Suprapubic skin (tissue), 4 donors: ENCODE data around the gene ZNF860.

Experiments
- EP300 ChIP-seq: sonication (generic); formaldehyde crosslinking; IDR thresholded peaks from one replicate; pipeline ENCODE4 v1.6.1; 2017; ENCODE audit warnings: antibody characterized with exemption
- POLR2AphosphoS5 ChIP-seq, 3 donors: sonication (generic); formaldehyde crosslinking; IDR thresholded peaks; one replicate each; pipeline ENCODE4 v1.6.1; 2017; ENCODE audit warnings: antibody characterized with exemption in 3 of 3
- TF ChIP-seq, protein P1 (sequence below), 2 donors: fragments of 200-600 bp in 1 of 2; fragments of 450-650 bp in 1 of 2; sonication (generic) in 1 of 2; IDR thresholded peaks; one replicate each; pipeline ENCODE4 v1.5.1; 2016 to 2019; ENCODE audit warnings: antibody characterized with exemption in 2 of 2, mild to moderate bottlenecking in 1 of 2, moderate library complexity in 1 of 2

- TF ChIP-seq, protein P1, sequence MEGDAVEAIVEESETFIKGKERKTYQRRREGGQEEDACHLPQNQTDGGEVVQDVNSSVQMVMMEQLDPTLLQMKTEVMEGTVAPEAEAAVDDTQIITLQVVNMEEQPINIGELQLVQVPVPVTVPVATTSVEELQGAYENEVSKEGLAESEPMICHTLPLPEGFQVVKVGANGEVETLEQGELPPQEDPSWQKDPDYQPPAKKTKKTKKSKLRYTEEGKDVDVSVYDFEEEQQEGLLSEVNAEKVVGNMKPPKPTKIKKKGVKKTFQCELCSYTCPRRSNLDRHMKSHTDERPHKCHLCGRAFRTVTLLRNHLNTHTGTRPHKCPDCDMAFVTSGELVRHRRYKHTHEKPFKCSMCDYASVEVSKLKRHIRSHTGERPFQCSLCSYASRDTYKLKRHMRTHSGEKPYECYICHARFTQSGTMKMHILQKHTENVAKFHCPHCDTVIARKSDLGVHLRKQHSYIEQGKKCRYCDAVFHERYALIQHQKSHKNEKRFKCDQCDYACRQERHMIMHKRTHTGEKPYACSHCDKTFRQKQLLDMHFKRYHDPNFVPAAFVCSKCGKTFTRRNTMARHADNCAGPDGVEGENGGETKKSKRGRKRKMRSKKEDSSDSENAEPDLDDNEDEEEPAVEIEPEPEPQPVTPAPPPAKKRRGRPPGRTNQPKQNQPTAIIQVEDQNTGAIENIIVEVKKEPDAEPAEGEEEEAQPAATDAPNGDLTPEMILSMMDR (IDR thresholded peaks at IDR 0.05): no peak
- TF ChIP-seq POLR2AphosphoS5 (IDR thresholded peaks at IDR 0.05) (no peak), EP300 (no peak)
Observed at GRCh38 chr3:31978553-31978952, 3.0 kb upstream of the ZNF860 start.
